ENCODE results near the gene METTL17. TPM values are rescaled to one million over a fixed set of nuclear protein-coding genes. Genes with fewer than 3 reads are reported as not detected.

Gene METTL17
- total and polyA plus RNA-seq, 2 of the 13 experiments (the other 11 are each of a cell fraction or from before 2014, with no cell fraction given): 122 to 199 TPM

GRCh38 chr14:21001218-21001617 is 11.4 kb downstream of the METTL17 start (continued):
- TF ChIP-seq ZNF850 (CRISPR knock-in tag; conservative IDR thresholded peaks at IDR 0.05) (no peak), ATF7-NPFF (CRISPR knock-in tag; IDR thresholded peaks at IDR 0.05; ENCODE audit: low read depth) (no peak), ZNF12 (CRISPR knock-in tag; IDR thresholded peaks at IDR 0.05) (no peak)
- TF ChIP-seq, protein P1, sequence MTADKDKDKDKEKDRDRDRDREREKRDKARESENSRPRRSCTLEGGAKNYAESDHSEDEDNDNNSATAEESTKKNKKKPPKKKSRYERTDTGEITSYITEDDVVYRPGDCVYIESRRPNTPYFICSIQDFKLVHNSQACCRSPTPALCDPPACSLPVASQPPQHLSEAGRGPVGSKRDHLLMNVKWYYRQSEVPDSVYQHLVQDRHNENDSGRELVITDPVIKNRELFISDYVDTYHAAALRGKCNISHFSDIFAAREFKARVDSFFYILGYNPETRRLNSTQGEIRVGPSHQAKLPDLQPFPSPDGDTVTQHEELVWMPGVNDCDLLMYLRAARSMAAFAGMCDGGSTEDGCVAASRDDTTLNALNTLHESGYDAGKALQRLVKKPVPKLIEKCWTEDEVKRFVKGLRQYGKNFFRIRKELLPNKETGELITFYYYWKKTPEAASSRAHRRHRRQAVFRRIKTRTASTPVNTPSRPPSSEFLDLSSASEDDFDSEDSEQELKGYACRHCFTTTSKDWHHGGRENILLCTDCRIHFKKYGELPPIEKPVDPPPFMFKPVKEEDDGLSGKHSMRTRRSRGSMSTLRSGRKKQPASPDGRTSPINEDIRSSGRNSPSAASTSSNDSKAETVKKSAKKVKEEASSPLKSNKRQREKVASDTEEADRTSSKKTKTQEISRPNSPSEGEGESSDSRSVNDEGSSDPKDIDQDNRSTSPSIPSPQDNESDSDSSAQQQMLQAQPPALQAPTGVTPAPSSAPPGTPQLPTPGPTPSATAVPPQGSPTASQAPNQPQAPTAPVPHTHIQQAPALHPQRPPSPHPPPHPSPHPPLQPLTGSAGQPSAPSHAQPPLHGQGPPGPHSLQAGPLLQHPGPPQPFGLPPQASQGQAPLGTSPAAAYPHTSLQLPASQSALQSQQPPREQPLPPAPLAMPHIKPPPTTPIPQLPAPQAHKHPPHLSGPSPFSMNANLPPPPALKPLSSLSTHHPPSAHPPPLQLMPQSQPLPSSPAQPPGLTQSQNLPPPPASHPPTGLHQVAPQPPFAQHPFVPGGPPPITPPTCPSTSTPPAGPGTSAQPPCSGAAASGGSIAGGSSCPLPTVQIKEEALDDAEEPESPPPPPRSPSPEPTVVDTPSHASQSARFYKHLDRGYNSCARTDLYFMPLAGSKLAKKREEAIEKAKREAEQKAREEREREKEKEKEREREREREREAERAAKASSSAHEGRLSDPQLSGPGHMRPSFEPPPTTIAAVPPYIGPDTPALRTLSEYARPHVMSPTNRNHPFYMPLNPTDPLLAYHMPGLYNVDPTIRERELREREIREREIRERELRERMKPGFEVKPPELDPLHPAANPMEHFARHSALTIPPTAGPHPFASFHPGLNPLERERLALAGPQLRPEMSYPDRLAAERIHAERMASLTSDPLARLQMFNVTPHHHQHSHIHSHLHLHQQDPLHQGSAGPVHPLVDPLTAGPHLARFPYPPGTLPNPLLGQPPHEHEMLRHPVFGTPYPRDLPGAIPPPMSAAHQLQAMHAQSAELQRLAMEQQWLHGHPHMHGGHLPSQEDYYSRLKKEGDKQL (CRISPR knock-in tag; IDR thresholded peaks at IDR 0.05; ENCODE audit: low read depth): no peak

DNA sequence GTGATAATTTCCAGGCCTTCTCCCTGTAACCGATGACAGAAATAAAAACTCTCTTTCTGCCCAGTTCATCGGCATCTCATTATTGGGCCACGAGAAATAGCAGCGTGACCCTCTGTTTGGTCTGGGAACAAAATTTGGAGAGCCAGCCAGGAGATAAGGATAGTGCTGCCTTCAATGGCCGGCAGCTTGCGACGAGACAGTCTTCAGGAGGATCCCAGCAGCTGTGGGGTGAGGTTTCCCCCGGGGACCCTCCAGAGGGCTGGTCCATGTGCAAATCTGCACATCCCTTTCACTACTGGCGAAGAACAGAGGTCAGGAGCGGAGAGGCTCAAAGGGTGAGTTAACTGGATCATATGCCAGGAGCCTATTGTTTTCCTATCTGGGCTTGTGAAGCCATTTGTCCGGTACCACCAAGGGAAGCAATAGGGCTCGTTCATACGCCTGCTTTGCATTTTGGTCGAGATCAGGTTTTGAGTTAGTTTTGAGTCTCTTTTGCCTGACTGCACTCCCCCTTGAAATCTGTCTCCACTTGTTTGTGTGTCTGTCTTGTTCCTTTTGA is 14.1 kb downstream of the METTL17 start:
- Histone ChIP-seq H3K79me2 (ENCODE audit: insufficient read depth, low read length) (no peaks in the 10 kb centered on the region), H3K36me3 (replicated peaks in 1 of 2; ENCODE audit: control insufficient read depth in 1 of 2, insufficient read depth in 2 of 2, low read length in 2 of 2) (no peaks in the 10 kb centered on the region), H3K9me3 (ENCODE audit: low read length) (no peaks in the 10 kb centered on the region), H3K27ac (ENCODE audit: extremely low read length, insufficient read depth, low read length) (no peak overlapping the region), H4K20me1 (ENCODE audit: insufficient read depth, low read length) (no peaks in the 10 kb centered on the region), H2AFZ (ENCODE audit: low read length) (peak overlapping the region; percentile 37), H3K4me1 (ENCODE audit: insufficient read depth, low read length) (peaks cover 39% of the 10 kb centered on the region), H3K4me2 (ENCODE audit: low read depth, low read length) (peak overlapping the region; percentile 38; the same call in 1 of the 2 replicates), H3K4me3 (replicated peaks in 1 of 3; ENCODE audit: insufficient read depth in 1 of 3, low read depth in 2 of 3, low read length in 3 of 3) (no peak overlapping the region), H3K9ac (ENCODE audit: insufficient read depth, low read depth, low read length) (no peak overlapping the region), H3K27me3 (ENCODE audit: control insufficient read depth in 1 of 2, insufficient read depth in 2 of 2, low read length in 2 of 2) (0 out of 5 replicates have a peak, but pooled peaks cover 0 to 3% of the 10 kb centered on the region in 2 experiments)
- WGBS (ENCODE audit: low lambda C conversion rate): 62% methylated on average over 14 of the region's 14 CpGs
- intact Hi-C loops (cut with micrococcal nuclease; ENCODE audit: unreplicated experiment) (no loop called here), in situ Hi-C loops (cut with HindIII; ENCODE audit: extremely low pct_ligation_motif_present, low pct_unique_long_range_greater_than_20kb) (no loop called here)
- CTCF ChIA-PET (ENCODE audit: low intra/inter-chr PET ratio, low total read pairs): no interaction called here
- no TSS peak for BruUV-seq (replicated peaks)
- TF ChIP-seq ZNF142 (CRISPR knock-in tag; IDR thresholded peaks at IDR 0.05) (no peak), SOX13 (IDR thresholded peaks at IDR 0.05) (no peak), SOX13 (CRISPR knock-in tag; conservative IDR thresholded peaks at IDR 0.05 in 1 of 2, IDR thresholded peaks at IDR 0.05 in 1 of 2) (0 out of 4 replicates have a peak, but pooled peaks of 1 of the 2 experiments have one; percentile 5), FOXJ3 (CRISPR knock-in tag; IDR thresholded peaks at IDR 0.05; ENCODE audit: borderline replicate concordance) (no peak), KDM6A (CRISPR knock-in tag; IDR thresholded peaks at IDR 0.05; ENCODE audit: low read depth) (no peak)
- POLR2A ChIA-PET: interaction anchor here (1.2 to 1.6 kb wide), 2 partner anchors 11 to 100 kb away, joined by 3 to 4 read pairs; no protein-coding TSS in a partner anchor
- DNase-seq (ENCODE audit: low spot score): no peak
- FAIRE-seq: no peak
- no peak; the same call in 1 of the 3 replicates for ATAC-seq

Data from HepG2 (cell line).